Duodenal mucosa (tissue), 2 donors: ENCODE measurements around the gene GXYLT1.
"Not testable (repeated sequence)": the region's sequence is repeated elsewhere in the genome, so short reads cannot be mapped to it uniquely, and the experiment has no call there.

Experiments used
- H3K27ac ChIP-seq: one replicate; pipeline ENCODE4 v1.7.0; 2013; ENCODE audit warnings: low read depth, low read length
- H3K27me3 ChIP-seq, 2 donors: one replicate each; pipeline ENCODE4 v1.7.0; 2013; ENCODE audit warnings: low read length in 2 of 2, control low read depth in 1 of 2; ENCODE audit not compliant: insufficient read depth in 2 of 2, control insufficient read depth in 1 of 2
- H3K36me3 ChIP-seq, 2 donors: one replicate each; pipeline ENCODE4 v1.7.0; 2013; ENCODE audit warnings: low read length in 2 of 2, control low read depth in 1 of 2; ENCODE audit not compliant: insufficient read depth in 2 of 2, control insufficient read depth in 1 of 2
- H3K4me1 ChIP-seq, 2 donors: one replicate each; pipeline ENCODE4 v1.7.0; 2013; ENCODE audit warnings: low read length in 2 of 2, control low read depth in 1 of 2; ENCODE audit not compliant: insufficient read depth in 2 of 2, control insufficient read depth in 1 of 2
- H3K4me3 ChIP-seq, 2 donors: one replicate each; pipeline ENCODE4 v1.7.0; 2013; ENCODE audit warnings: low read length in 2 of 2, low read depth in 1 of 2
- H3K9ac ChIP-seq, 2 donors: one replicate each; pipeline ENCODE4 v1.7.0; 2013; ENCODE audit warnings: low read length in 2 of 2, low read depth in 1 of 2
- H3K9me3 ChIP-seq, 2 donors: one replicate each; pipeline ENCODE4 v1.7.0; 2013; ENCODE audit warnings: low read length in 2 of 2, control low read depth in 1 of 2; ENCODE audit not compliant: control insufficient read depth in 1 of 2

GXYLT1 gene

DNA sequence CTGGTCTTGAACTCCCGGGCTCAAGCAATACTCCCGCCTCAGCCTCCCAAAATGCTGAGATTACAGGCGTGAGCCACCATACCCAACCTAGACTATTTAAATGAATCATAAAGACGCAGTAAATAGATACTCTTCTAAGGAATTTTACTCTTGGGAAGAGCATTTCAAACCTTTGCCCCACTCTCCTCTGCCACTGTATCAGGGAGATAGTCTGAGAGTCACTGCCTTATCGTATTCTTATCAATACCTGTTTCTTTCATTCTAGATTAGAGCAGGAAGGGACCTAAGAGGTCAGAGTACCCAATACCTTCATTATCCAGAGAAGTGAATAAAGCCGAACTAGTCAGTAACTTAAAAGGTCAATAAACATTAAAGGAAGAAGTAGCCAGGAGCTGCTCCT is 15.8 kb downstream of the GXYLT1 start:
- Histone ChIP-seq H3K9me3 (no peaks in the 10 kb centered on the region), H3K4me3 (no peak overlapping the region), H3K36me3 (no peaks in the 10 kb centered on the region), H3K4me1 (peaks cover 0 to 5% of the 10 kb centered on the region in 2 donors), H3K27me3 (no peaks in the 10 kb centered on the region), H3K27ac (no peak overlapping the region), H3K9ac (no peak overlapping the region)

DNA sequence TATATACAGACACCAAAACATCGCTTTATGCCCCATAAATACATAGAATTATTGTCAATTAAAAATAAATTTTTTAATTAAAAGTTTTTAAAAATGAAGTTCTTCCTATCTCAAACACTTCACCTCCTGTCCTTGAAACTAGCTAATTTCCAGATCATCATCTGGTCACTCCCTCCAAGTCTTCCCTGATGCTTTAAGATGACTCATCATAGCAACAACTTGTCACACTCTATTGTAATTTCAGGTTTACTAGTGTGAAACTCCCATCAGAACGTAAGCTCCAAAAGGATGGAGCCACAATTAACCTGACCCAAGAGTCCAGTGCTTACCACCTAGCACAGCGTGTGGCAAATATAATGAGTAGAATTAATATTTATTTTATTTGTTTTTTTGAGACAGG is 16.3 kb downstream of the GXYLT1 start:
- H3K27ac ChIP-seq = no peak overlapping the region
- no peaks in the 10 kb centered on the region for H3K9me3 ChIP-seq
- H3K4me3 ChIP-seq = no peak overlapping the region

DNA sequence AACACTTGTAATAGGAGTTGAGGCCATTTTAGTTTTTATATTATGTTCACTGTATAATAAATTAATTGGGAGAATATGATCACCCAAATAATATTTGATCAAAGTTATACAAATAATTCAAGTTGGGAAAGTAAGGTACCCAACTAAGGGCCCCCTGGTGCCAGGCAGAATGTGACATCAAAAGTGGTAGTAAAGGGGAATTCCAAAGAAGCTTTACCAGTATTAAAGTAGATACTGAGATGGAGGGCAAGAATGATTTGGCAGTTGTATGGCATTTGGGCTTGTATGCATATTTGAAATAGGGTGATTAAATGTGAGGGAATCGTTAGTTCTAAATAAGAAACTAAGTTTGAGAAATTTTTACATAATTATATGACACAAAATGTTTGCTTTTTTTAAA is 17.7 kb downstream of the GXYLT1 start:
- H3K4me3 ChIP-seq = no peak overlapping the region
- H3K9me3 ChIP-seq = no peaks in the 10 kb centered on the region
- no peaks in the 10 kb centered on the region for H3K36me3 ChIP-seq
- peaks cover 0 to 5% of the 10 kb centered on the region in 2 donors for H3K4me1 ChIP-seq
- no peak overlapping the region for H3K27ac ChIP-seq
- H3K27me3 ChIP-seq = no peaks in the 10 kb centered on the region
- no peak overlapping the region for H3K9ac ChIP-seq

More for the DNA sequence above, 16.3 kb downstream of the GXYLT1 start:
- Histone ChIP-seq H3K4me1 (peaks cover 0 to 5% of the 10 kb centered on the region in 2 donors), H3K36me3 (no peaks in the 10 kb centered on the region), H3K9ac (no peak overlapping the region), H3K27me3 (no peaks in the 10 kb centered on the region)

DNA sequence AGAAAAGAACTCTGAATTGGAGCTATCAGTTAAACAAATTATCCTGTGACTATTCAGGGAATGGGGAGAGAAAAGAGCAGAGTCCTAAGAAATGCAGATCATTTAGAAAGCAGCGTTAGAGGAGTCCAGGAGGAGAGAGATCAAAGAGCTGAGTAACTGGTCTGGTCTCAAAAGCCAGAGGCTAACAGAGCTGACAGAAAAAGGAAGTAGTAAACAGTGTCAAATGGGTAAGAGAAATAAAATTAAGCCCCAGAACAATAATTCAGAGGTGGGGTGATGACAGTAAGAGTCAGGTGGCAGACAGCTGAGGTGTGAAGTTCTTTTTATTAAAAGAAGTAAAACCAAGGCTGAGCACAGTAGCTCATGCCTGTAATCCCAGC is 19.3 kb downstream of the GXYLT1 start:
- H3K27ac ChIP-seq = no peak overlapping the region
- H3K4me3 ChIP-seq = no peak overlapping the region
- H3K27me3 ChIP-seq = no peaks in the 10 kb centered on the region
- no peaks in the 10 kb centered on the region for H3K9me3 ChIP-seq
- H3K9ac ChIP-seq = no peak overlapping the region
- H3K4me1 ChIP-seq = peaks cover 0 to 5% of the 10 kb centered on the region in 2 donors
- H3K36me3 ChIP-seq = no peaks in the 10 kb centered on the region

DNA sequence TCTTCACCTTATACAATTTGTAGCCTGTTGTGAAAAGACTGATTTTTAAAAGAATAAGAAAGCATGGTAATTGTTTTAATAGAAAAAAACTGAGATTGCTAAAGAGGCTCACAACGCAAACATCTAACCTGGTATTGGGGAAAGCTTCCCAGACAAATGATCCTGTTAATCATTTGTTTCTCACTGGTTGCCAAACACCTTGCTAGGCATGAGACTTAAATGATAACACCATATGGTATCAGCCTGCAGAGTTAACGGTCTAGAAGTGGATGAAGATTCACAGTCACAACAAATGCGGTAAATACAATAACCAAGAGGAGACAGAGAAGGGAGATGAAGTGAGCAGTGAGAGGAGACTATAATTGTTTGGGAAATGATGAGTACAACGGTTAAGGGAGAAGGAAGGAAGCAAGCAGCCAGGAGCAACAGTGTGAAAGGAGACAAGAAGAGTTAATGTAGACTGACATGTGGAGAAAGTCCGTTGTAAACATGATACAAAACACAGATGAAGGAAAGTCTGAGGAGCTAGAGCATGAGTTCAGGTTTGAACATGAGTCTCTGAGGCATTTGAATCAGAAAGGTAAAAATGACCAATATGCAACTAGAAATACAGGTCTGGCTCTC is 19.8 kb downstream of the GXYLT1 start:
- Histone ChIP-seq H3K36me3 (no peaks in the 10 kb centered on the region), H3K27me3 (no peaks in the 10 kb centered on the region), H3K4me1 (peaks cover 0 to 5% of the 10 kb centered on the region in 2 donors), H3K9me3 (no peaks in the 10 kb centered on the region), H3K27ac (no peak overlapping the region), H3K4me3 (no peak overlapping the region), H3K9ac (no peak overlapping the region)

DNA sequence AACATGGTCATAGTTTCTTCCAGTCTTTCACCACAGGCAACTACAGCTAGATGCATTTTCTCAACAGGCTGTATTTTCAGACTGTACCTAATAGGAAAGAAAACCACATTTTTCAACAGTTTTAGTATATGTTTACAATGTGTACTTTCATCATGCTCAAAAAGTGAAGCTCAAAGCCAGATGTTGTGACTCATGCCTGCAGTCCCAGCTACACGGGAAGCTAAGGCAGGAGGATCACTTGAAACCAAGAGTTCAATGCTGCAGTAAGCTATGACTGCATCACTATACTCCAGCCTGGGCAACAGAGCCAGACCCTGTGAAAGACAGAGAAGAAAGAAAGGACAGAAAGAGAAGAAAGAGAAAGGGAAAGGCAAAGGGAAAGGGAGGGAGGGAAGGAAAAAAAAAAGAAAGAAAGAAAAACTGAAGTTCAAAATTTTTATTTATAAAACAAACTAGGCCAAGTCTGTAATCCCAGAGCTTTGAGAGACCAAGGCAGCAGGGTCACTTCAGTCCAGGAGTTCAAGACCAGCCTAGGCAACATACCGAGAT is 25.5 kb downstream of the GXYLT1 start:
- Histone ChIP-seq H3K36me3 (peaks cover 5 to 7% of the 10 kb centered on the region in 2 donors), H3K9me3 (no peaks in the 10 kb centered on the region), H3K9ac (no peak overlapping the region), H3K4me1 (no peaks in the 10 kb centered on the region), H3K4me3 (no peak overlapping the region), H3K27me3 (no peaks in the 10 kb centered on the region), H3K27ac (no peak overlapping the region)

DNA sequence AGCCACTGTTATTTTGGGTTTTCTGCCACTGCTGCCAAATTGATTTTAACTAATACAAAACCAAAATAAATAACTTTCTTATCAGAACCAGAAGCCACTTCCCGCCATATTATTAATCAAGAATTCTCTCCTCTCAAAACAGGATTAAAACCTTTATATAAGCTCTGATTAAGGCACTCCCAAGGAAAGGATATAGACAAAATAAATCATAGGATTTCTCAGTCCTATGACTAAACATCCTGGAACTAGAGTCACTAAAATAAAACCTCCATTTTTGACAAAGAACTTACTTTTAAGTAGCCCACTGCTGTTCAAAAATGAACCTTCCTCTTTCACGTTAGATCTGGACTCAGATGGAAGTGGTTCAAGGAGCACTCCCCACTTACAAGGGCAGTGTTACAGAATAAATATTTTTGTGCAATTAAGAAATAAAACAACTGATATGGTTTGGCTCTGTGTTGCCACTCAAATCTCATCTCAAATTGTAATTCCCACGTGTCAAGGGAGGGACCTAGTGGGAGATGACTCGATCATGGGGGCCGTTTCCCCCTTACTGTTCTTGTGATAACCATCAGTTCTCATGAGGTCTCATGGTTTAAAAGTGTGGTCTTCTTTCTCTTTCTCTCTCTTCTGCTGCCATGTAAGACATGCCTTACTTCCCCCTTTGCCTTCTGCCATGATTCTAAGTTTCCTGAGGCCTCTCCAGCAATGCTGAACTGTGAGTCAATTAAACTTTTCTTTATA is 26.4 kb downstream of the GXYLT1 start:
- no peak overlapping the region for H3K27ac ChIP-seq
- no peaks in the 10 kb centered on the region for H3K4me1 ChIP-seq
- H3K9me3 ChIP-seq = no peaks in the 10 kb centered on the region
- H3K9ac ChIP-seq = no peak overlapping the region
- H3K27me3 ChIP-seq = no peaks in the 10 kb centered on the region
- H3K36me3 ChIP-seq = peaks cover 5 to 7% of the 10 kb centered on the region in 2 donors
- H3K4me3 ChIP-seq = no peak overlapping the region

DNA sequence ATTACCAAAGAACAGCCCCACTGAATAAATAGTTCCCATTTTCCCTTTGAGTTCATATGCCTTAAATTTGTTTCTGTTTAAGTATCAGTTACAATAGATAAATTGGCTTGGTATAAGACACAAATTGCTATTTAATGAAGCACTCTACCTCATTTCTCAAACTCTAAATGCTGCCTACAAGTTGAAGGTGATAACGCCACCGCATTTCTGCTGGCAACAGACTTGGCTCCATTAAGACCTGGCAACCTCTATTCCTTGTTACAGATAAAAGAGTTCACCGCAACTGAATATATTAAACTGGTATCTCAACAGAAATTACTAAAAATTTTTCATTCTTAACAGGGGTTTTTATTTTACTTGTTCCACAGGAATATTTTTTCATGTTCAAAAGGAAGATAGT is 35.6 kb downstream of the GXYLT1 start:
- H3K27ac ChIP-seq = no peak overlapping the region
- H3K4me1 ChIP-seq = no peaks in the 10 kb centered on the region
- no peak overlapping the region for H3K9ac ChIP-seq
- H3K27me3 ChIP-seq = no peaks in the 10 kb centered on the region
- peaks cover 0 to 6% of the 10 kb centered on the region in 2 donors for H3K36me3 ChIP-seq
- peaks cover 0 to 2% of the 10 kb centered on the region in 2 donors for H3K9me3 ChIP-seq
- H3K4me3 ChIP-seq = no peak overlapping the region

DNA sequence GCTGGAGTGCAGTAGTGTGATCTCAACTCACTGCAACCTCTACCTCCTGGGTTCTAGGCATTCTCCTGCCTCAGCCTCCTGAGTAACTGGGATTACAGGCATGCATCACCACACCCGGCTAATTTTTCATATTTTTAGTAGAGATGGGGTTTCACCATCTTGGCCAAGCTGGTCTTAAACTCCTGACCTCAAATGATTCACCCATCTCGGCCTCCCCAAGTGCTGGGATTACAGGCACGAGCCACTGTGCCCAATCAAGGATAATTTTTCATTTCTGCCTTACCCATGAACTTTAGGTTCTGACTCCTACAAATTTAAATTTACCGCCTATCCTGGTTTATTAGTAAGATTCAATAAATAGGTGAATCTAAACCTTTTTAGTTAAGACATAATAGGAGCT is 37.9 kb downstream of the GXYLT1 start:
- H3K9ac ChIP-seq, H3K27me3 ChIP-seq, H3K4me3 ChIP-seq, H3K36me3 ChIP-seq, H3K4me1 ChIP-seq, H3K9me3 ChIP-seq, H3K27ac ChIP-seq: not testable (repeated sequence)

DNA sequence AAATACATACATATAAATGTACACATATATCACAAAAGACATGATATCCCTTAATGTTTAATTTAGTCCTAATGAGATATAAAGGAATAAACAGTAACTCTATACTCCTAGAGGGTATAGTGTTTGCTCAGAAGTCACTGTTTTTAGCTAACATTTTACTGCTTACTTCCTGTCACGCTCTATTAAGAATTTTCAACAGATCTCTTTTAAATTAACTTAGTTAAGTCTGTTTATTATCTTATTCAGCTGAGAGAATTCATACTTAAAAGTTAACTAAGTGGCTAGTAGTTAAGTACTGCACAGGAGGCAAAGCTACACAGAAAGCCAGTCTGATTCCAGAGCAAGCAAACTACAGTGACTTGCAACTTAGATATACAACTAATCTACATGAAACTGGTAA is 39.9 kb downstream of the GXYLT1 start:
- no peak overlapping the region for H3K4me3 ChIP-seq
- H3K4me1 ChIP-seq = no peaks in the 10 kb centered on the region
- H3K27ac ChIP-seq = no peak overlapping the region
- H3K9me3 ChIP-seq = no peaks in the 10 kb centered on the region
- no peaks in the 10 kb centered on the region for H3K27me3 ChIP-seq
- no peak overlapping the region for H3K9ac ChIP-seq
- H3K36me3 ChIP-seq = peaks cover 0 to 3% of the 10 kb centered on the region in 2 donors
